Stimulated activated CD4-positive, alpha-beta T cell treated with anti-CD3 and anti-CD28 coated beads, Interleukin-4, amount 100 ng/mL, for 4 hours (primary cell): ENCODE data around the gene DLGAP1.

Source experiments
- DNase-seq, 2 experiments: peaks; one replicate each; pipeline ENCODE4 v3.0.0-alpha.2; 2020

DLGAP1 gene

GRCh38 chr18:3552305-3552704 is 902.8 kb downstream of the DLGAP1 start:
- no peak for DNase-seq

GRCh38 chr18:3547891-3548615 is 907.1 kb downstream of the DLGAP1 start:
- no peak for DNase-seq

GRCh38 chr18:3546106-3546505 is 909.0 kb downstream of the DLGAP1 start:
- no peak for DNase-seq

GRCh38 chr18:3544537-3544936 is 910.6 kb downstream of the DLGAP1 start:
- no peak for DNase-seq

- DNase-seq: no peak
Observed at GRCh38 chr18:3541549-3542386, 913.3 kb downstream of the DLGAP1 start.

GRCh38 chr18:3540805-3541548 is 914.1 kb downstream of the DLGAP1 start:
- no peak for DNase-seq

- no peak for DNase-seq
Observed at GRCh38 chr18:3538954-3539617, 916.0 kb downstream of the DLGAP1 start.

GRCh38 chr18:3538456-3538855 is 916.7 kb downstream of the DLGAP1 start:
- DNase-seq: no peak

- no peak for DNase-seq
Observed at GRCh38 chr18:3530807-3531206, 924.3 kb downstream of the DLGAP1 start.

GRCh38 chr18:3529601-3530000 is 925.5 kb downstream of the DLGAP1 start:
- DNase-seq: no peak

- DNase-seq: no peak
Observed at GRCh38 chr18:3529077-3529476, 926.0 kb downstream of the DLGAP1 start.

- no peak for DNase-seq
Observed at GRCh38 chr18:3528231-3528630, 926.9 kb downstream of the DLGAP1 start.

GRCh38 chr18:3526421-3527354 is 928.4 kb downstream of the DLGAP1 start:
- DNase-seq: no peak

- DNase-seq: peak in 1 of 2 experiments; percentile 5
Observed at GRCh38 chr18:3525870-3526420, 929.2 kb downstream of the DLGAP1 start.

GRCh38 chr18:3524706-3525105 is 930.4 kb downstream of the DLGAP1 start:
- no peak for DNase-seq

- DNase-seq: no peak
Observed at GRCh38 chr18:3520230-3521085, 934.6 kb downstream of the DLGAP1 start.

- DNase-seq: no peak
Observed at GRCh38 chr18:3514312-3515216, 940.5 kb downstream of the DLGAP1 start.

- DNase-seq: no peak
Observed at GRCh38 chr18:3513481-3513880, 941.6 kb downstream of the DLGAP1 start.

GRCh38 chr18:3511980-3512379 is 943.1 kb downstream of the DLGAP1 start:
- no peak for DNase-seq
